SK-N-SH (cell line): ENCODE results near the gene ATG2B.

Experiments
- EP300 ChIP-seq, 2 experiments: IDR thresholded peaks; 2 replicates each; pipeline versions ENCODE4 v1.4.0 to v1.6.1; 2012; ENCODE audit warnings: borderline replicate concordance in 1 of 2, low read depth in 1 of 2, low read length in 1 of 2
- EZH2phosphoT487 ChIP-seq: fragments of 200-600 bp; sonication (generic); IDR thresholded peaks from 2 replicates; pipeline ENCODE4 v1.6.1; 2017; ENCODE audit warnings: low read depth, mixed run types, mild to moderate bottlenecking, antibody characterized with exemption, moderate library complexity, borderline replicate concordance
- MXI1 ChIP-seq: IDR thresholded peaks from 2 replicates; pipeline ENCODE4 v1.6.1; 2012; ENCODE audit warnings: mild to moderate bottlenecking, low read depth, low read length, improper control_type of control experiment
- POLR2AphosphoS5 ChIP-seq: IDR thresholded peaks from 2 replicates; pipeline ENCODE4 v1.6.1; 2012; ENCODE audit warnings: low read depth, low read length
- RAD21 ChIP-seq: IDR thresholded peaks from 2 replicates; pipeline ENCODE4 v1.6.1; 2012; ENCODE audit warnings: mild to moderate bottlenecking, low read length
- SIN3A ChIP-seq: IDR thresholded peaks from 2 replicates; pipeline ENCODE4 v1.6.1; 2012; ENCODE audit warnings: low read depth, mild to moderate bottlenecking, low read length, moderate library complexity, borderline replicate concordance
- SMC3 ChIP-seq: IDR thresholded peaks from 2 replicates; pipeline ENCODE4 v1.6.1; 2012; ENCODE audit warnings: low read depth, low read length, improper control_type of control experiment
- YY1 ChIP-seq: IDR thresholded peaks from 2 replicates; pipeline ENCODE4 v1.4.0; 2012; ENCODE audit warnings: low read depth, mild to moderate bottlenecking
- TF ChIP-seq, protein P1 (sequence below): IDR thresholded peaks from 2 replicates; pipeline ENCODE4 v1.4.0; 2012; ENCODE audit warnings: low read depth, borderline replicate concordance
- TF ChIP-seq, protein P2 (sequence below): fragments of 200-600 bp; sonication (generic); IDR thresholded peaks from 2 replicates; pipeline ENCODE4 v1.6.1; 2017; ENCODE audit warnings: antibody characterized with exemption, mild to moderate bottlenecking, moderate library complexity
- TF ChIP-seq, protein P3 (sequence below): IDR thresholded peaks from 2 replicates; pipeline ENCODE4 v1.6.1; 2012; ENCODE audit warnings: mild to moderate bottlenecking, low read depth, low read length, moderate library complexity

DNA sequence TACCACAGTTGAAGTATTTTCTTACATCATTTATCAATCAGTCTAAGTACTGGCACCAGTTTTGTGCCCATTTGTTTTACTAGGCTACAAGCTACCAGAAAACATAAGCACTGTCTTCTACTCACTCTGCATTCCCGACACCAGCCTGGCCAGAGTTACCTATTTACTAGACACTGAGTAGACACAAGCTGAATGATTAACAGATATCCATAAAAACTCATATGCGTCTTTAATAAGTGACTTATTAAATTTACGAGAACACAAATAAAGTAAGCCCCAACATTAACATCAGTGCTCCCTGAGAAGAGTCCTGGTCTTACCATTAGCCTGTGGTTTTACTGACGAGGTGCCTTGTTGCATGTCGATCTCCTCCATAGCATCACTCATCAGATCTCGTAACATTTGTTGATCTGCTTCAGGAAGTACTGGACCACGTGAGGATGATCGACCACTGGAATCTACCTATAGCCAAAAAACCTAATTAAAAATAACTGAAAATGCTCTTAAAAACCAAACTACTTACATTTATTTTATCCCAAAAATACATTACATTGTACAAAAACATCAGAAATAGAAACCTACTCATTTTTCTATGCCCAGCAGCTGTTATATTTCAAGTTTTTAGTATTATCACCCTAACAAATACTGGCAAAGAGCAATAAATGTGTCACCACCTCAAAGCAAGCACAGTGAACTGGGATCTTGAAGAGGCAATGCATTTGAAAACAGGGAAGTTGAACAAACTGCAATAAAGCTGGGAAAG, 53.8 kb downstream of the ATG2B start:
- TF ChIP-seq, protein P1, sequence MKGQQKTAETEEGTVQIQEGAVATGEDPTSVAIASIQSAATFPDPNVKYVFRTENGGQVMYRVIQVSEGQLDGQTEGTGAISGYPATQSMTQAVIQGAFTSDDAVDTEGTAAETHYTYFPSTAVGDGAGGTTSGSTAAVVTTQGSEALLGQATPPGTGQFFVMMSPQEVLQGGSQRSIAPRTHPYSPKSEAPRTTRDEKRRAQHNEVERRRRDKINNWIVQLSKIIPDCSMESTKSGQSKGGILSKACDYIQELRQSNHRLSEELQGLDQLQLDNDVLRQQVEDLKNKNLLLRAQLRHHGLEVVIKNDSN: no peak
- TF ChIP-seq SMC3: no peak
- no peak for TF ChIP-seq MXI1
- TF ChIP-seq, protein P2, sequence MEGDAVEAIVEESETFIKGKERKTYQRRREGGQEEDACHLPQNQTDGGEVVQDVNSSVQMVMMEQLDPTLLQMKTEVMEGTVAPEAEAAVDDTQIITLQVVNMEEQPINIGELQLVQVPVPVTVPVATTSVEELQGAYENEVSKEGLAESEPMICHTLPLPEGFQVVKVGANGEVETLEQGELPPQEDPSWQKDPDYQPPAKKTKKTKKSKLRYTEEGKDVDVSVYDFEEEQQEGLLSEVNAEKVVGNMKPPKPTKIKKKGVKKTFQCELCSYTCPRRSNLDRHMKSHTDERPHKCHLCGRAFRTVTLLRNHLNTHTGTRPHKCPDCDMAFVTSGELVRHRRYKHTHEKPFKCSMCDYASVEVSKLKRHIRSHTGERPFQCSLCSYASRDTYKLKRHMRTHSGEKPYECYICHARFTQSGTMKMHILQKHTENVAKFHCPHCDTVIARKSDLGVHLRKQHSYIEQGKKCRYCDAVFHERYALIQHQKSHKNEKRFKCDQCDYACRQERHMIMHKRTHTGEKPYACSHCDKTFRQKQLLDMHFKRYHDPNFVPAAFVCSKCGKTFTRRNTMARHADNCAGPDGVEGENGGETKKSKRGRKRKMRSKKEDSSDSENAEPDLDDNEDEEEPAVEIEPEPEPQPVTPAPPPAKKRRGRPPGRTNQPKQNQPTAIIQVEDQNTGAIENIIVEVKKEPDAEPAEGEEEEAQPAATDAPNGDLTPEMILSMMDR: no peak
- no peak for TF ChIP-seq RAD21
- TF ChIP-seq POLR2AphosphoS5: no peak
- no peak for TF ChIP-seq SIN3A
- TF ChIP-seq, protein P3, sequence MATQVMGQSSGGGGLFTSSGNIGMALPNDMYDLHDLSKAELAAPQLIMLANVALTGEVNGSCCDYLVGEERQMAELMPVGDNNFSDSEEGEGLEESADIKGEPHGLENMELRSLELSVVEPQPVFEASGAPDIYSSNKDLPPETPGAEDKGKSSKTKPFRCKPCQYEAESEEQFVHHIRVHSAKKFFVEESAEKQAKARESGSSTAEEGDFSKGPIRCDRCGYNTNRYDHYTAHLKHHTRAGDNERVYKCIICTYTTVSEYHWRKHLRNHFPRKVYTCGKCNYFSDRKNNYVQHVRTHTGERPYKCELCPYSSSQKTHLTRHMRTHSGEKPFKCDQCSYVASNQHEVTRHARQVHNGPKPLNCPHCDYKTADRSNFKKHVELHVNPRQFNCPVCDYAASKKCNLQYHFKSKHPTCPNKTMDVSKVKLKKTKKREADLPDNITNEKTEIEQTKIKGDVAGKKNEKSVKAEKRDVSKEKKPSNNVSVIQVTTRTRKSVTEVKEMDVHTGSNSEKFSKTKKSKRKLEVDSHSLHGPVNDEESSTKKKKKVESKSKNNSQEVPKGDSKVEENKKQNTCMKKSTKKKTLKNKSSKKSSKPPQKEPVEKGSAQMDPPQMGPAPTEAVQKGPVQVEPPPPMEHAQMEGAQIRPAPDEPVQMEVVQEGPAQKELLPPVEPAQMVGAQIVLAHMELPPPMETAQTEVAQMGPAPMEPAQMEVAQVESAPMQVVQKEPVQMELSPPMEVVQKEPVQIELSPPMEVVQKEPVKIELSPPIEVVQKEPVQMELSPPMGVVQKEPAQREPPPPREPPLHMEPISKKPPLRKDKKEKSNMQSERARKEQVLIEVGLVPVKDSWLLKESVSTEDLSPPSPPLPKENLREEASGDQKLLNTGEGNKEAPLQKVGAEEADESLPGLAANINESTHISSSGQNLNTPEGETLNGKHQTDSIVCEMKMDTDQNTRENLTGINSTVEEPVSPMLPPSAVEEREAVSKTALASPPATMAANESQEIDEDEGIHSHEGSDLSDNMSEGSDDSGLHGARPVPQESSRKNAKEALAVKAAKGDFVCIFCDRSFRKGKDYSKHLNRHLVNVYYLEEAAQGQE: no peak
- TF ChIP-seq EZH2phosphoT487: no peak
- TF ChIP-seq EP300 (IDR thresholded peaks at IDR 0.05; ENCODE audit: borderline replicate concordance in 1 of 2, low read depth in 1 of 2, low read length in 1 of 2): no peak
- TF ChIP-seq YY1: no peak
